ENCODE results near the gene ATP6V1B1. TPM values are rescaled to one million over a fixed set of nuclear protein-coding genes. Genes with fewer than 3 reads are reported as not detected.
A peak's percentile ranks its signal among the peaks of the same experiment; 100 is the strongest.
"Not testable (repeated sequence)": the region's sequence is repeated elsewhere in the genome, so short reads cannot be mapped to it uniquely, and the experiment has no call there.

ATP6V1B1 gene
- polyA plus RNA-seq, 1 donor: 1.3 TPM

DNA sequence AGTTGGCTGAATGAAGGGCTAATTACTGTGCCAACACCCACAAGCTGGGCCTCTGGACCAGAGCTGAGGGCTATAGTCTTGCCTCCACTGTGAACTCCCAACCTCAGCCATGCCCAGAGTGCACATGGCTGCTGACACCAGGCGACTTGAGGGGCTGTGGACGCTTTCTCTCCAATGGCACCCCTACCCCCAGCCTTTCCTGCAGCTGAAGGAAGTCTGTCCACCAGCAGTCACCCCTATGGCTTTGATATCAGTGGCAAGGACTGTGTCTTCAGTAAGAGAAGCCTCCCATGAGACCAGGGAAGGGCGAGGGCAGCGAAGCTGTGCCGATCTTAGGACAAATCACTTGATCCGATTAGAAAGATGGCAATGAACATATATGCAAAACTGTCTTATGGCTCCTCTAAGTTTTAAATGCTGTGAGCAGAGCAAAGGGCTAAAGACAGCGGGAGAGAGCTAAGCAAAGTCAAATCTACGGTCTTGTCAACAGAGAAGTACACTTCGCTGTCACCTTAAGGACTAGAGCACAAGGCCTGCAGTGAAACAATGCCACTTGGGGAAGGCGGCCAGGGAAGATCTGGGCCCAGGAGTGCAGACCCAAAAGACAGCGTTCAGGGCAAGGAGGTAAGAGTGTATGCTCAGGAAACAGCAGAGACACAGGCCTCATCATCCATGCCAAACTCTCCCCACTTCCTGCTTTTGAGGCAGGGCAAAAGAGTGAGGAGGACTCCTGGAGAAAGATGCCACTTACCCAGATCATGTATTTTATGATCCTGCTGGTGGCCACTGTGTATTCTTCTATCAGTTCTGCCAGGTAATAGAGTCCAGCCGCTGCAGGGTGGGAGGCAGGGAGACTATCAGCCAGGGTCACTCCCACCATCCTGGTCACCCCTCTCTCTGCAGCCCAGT is 57.5 kb downstream of the ATP6V1B1 start:
- DNase-seq: no peak

DNA sequence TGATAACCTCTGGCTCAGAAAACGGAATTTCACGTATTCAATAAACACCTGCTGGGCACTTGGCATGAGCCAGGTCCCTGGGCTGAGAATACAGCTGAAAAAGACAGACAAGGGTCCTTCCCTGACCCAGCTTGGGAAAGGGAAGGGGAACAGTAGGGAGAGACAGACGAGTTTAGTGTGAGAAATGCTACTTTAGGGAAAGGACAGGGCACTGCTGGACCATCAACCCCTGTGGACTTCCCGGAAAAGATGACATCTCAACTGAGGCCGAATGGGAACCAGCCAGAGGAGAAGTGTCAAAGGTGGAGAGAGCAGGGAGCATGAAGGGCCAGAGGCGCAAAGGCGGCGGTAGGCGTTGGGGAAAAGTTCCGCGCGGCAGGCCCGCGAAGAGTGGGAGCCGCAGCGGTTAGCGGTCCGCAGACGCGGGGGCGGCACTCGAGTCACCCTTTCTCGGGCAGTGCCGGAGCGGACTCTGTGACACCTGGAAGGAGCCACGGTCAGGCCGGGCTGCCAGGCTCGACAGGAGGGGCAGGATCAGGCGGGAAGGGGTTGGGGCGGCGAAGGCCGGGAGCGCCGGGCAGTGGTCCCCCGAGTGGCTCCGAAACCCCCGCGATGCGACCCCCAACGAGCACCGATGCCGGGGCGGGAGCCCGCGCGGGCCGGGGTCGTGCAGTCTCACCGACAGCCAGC is 58.5 kb downstream of the ATP6V1B1 start:
- no peak for DNase-seq

DNA sequence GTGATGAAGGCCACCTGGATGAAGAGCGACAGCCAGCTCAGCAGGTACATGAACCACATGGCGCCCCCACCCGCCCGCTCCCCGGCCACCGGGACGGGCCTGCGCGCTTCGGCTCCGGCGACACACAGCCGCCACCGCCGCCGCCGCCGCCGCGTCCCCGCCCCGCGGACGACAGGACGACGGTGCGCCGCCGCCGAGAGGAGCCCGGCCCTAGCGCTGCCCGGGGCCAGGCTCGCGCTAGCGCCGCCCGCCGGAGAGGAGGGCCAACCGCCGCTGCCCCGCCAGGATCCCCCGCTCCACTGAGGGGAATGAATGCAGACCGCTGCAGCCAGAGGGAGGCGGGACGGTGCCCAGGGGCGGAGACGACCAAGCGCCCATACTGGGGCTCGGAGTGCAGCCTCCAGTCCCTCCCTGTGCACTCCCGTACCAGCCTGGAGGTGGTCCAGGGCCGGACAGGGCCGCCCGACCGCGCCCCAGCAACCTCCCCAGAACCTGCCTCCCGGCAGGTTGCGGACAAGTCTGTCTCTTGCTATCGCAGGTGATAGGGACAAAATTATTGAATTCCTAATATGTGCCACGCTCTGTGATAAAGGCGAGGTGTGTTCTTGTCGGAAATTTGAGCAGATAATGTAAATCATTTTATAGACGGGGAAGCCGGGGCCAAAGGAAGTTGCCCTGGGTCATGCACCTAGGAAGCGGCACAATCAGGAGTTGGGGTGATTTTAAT is 59.2 kb downstream of the ATP6V1B1 start, which contains the start of gene TEX261:
TSS of gene TEX261 (minus strand) at position 175 of the 727 bp plus-strand sequence. CDS start at position 59, 116 bp downstream.
- peak; percentile 86 for DNase-seq

DNA sequence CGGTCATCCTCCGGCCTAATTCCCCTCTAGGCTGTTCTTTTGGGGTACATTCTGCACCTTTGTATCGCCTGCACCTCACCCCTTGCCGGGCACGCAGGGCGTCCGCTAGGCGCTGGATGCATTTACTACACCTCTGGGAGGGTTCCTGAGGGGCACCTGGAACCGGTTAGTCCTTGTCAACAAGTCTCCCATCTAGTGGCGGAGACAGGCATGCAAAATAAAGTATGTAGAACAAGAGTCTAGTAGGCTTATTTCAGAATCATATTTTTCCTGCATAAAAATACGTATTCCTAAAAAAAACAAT is 59.7 kb downstream of the ATP6V1B1 start:
- no peak for DNase-seq

DNA sequence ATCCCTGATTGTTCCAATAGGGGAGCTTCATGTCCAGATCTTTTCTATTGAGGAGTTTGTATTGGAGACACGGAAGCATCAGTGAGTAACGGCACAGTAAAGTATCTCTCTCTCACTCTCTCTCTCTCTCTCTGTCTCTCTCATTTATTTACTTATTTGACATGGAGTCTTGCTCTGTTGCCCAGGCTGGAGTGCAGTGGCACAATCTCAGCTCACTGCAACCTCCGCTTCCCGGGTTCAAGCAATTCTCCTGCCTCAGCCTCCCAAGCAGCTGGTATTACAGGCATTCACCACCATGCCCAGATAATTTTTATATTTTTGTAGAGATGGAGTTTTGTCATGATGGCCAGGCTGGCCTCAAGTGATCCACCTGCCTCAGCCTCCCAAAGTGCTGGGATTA is 63.2 kb downstream of the ATP6V1B1 start:
- DNase-seq: not testable (repeated sequence)

DNA sequence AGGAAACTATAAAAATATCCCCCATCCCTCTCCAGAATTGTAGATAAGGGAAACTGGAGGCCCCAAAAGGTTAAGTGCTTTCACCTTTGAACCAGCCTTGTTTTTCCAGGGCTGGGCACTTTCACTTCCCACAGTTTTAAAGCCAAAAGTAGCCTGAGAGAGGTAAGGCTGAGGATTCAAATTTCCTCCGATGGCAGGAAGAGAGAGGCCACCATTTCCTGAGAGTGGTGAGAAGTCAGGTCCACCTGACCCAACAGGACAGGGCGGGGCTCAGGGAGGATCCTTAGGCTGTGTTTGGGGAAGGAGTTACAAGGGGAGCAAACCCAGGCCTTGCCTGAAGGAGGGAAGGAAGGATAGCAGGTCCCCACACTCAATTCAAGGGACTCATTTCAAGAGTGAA is 63.7 kb downstream of the ATP6V1B1 start:
- no peak for DNase-seq

DNA sequence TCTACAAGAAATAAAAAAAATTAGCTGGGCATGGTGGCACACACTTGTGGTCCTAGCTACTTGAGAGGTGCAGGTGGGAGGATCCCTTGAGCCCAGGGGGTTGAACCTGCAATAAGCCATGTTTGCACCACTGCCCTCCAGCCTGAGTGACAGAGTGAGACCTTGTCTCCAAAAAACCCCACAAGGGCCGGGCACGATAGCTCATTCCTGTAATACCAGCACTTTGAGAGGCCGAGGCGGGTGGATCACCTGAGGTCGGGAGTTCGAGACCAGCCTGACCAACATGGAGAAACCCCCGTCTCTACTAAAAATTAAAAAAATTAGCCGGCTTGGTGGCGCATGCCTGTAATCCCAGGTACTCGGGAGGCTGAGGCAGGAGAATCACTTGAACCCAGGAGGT is 64.2 kb downstream of the ATP6V1B1 start:
- not testable (repeated sequence) for DNase-seq

DNA sequence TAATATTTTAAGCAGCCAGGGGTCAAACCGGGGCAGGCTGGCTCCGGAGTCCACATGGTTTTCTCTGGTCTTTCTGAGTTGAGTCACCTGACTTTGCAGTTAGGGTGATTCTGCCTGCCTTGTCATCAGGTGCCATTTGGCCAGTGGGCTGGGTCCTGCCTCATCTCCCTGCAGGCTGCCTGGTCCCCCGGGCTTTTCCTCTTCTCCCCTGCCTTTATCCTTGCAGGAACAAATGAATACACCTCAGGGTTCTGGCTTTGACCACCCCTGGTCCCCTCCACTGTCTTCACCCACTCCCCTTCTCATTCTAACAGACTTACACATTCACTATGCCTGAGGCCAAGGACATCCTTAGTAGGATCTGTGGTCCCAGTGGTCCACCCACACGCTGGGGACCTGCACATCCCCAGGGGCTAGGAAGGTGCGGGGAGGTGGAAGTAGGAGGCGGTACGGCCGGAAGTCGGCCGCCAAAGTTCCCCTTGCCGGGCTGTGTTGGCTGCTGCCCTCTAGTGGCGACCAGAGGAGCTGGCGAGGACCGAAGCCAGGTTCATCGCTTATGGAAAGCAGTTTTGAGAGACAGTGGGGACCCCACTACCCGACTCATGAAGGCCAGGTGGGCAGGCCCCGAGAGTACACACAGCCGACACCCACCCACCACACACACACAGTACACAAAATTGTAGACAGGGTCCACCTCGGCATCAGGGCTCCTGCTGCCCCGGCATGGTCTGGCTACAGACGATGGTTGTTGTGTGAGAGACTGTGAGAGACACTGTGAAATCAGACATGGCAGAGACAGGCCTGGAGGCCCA is 65.3 kb downstream of the ATP6V1B1 start:
- peak; percentile 32 for DNase-seq

DNA sequence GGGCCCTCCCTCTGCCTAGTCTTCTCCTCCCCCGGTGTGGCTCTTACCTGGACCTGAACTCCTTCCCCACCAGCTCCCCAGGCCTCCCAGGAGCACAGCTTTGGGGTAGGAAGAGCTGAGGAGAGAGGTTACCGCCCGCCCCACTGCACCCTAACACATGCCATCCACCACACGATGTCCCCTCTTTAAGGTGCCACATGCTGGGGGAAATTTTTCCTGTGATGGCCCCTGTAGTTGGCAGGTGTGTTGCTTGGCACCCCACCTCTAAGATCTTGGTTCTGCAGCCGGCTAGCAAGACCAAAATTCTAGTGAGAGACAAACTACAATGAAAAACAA is 65.9 kb downstream of the ATP6V1B1 start:
- DNase-seq: no peak

DNA sequence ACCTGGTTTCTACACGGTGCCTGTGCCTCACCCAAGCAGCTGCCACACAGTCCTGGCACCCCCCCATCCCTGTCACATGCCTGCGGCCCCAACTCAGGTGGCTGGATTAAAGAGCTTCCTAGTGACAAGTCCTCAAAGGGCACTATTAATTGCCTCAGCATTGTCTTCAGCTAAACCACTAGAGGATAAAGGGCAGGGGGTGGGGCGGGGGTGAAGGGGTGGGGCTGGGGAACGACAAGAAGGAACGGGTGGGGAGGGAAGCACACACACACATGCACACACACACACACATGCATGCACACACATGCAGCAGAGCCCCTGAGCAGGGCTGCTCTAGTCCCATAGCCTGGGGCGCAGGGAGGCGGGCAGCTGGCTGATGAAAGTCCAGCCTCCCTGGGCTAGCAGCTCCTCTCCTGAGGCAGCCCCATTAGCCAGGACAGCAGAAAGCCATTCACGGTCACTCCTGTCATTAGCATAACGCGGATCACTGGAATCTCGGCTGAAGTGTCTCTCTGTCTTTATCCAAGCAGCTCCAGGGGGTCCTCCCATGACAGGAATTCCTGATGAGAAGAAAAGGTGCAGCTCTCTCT is 66.4 kb downstream of the ATP6V1B1 start:
- no peak for DNase-seq

DNA sequence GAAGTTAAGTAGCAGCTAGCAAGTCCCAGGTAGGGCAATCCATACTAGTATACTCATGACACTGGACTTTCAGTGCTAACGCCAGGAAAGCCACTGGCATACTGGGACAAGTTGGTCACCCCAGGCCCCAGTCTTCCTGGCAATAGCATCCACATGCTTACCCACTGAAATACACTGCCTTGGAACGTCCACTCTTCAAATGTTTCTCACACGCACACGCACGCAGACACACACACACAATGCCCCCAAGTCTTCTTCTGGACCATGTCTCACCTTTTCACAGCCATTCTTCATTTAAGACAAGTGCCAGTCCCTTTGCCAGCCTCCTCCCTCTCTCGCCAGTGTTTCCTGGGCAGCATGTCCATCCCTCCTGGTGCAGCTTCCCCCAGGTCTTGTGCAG is 67.7 kb downstream of the ATP6V1B1 start:
- DNase-seq: no peak

DNA sequence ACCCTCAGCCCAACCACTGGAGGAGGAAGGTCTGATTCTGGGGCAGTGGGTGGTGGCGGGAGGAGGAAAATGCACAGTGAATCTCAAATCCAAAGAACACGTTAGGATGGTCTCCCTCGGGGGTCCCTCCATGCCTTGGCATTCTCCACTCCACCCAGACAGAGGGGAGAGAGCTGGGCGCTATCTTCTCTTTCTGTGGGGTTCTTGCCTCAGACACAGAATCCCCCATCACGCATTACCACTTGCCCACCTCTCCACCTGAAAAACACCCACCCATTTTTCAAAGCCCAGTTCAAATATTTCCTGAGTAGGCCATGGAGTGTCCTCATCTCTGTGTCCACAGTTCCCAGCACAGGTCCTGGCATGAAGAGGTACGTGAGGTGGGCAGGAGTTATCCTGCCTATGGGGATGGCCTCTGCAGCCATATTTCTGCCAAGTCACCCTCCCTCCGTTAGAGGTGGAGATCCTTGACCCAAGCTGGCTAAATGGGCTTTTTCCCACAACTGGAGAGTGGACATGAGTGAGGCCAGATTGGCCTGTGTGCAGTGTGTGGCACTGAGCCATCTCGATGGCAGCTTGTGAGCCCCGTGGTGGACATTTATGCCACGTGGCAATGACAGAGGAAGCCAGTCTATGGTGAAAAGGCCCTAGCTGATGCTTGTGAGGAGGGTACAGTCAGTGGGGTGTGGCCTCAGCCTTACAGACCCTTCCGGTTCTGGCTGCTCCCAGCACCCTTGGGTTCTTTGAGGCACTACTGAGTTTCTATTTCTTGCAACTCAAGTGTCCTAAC is 68.5 kb downstream of the ATP6V1B1 start:
- DNase-seq: no peak

DNA sequence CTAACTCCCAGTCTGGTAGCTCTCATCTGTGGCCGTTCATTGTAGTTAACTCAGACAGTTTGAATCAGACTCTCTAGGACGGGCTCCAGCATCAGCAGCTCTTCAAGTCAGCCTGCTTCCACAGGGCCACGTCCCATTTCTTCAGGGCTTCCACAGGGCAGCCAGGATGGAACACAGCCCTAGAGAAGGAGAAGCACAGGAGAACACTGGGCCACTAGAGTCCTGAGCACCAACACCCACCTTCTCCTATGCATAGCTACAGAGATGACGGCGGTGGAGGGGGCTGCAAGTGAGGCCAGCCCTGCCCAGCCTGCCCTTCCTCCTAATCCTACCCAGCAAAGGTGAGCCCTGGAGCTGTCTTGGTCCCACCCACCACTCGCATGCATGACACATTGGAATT is 69.2 kb downstream of the ATP6V1B1 start:
- DNase-seq: no peak

DNA sequence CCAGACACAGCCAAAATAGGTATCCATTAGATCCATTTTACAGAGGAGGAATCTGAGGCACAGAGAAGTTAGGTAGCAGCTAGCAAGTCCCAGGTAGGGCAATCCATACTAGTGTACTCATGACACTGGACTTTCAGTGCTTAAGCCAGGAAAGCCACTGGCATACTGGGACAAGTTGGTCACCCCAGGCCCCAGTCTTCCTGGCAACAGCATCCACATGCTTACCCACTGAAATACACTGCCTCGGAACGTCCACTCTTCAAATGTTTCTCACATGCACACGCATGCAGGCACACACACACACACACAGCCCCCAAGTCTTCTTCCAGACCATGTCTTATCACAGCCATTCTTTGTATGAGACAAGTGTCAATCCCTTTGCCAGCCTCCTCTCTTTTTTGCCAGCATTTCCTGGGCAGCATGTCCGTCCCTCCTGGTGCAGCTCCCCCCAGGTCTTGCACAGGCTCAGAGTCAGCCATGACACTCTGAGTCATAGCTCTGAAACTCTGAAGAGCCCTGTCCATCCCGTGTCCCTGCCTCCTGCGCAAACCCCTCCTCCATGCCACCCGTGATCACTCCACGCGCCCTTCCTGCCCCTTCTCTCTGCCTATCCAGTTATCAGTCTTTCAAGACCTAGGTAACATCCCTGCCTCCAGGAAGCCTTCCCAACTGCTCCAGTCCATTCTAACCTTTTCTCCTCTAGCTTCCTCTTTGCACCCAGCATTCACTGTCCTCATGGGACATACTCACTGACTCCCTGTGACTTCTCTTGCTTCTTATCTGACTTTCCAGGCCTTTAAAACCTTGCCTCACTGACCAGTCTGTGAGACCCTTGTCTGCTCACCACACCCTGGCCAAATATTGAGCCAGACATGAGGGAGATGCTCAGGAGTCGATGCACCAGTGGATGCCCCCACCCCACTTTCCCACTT is 69.8 kb downstream of the ATP6V1B1 start:
- no peak for DNase-seq

DNA sequence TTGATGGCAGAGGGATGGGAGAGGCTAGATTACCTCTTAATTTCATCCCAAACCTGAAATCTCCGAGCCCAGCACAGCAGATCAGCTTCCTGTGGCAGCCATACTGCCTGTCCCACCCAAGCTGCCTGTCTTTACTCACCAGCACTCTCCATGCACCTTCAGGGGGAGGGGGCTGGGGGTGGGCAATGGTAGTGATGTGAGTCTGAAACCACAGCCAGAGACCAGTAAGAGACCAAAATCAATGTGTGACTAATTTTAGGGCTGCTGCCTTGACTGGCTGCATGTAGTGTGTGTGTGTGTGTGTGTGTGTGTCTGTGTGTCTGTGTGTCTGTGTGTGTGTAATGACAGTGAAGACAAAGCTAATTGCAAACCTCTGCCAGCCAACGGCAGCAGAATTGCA is 70.6 kb downstream of the ATP6V1B1 start:
- no peak for DNase-seq

DNA sequence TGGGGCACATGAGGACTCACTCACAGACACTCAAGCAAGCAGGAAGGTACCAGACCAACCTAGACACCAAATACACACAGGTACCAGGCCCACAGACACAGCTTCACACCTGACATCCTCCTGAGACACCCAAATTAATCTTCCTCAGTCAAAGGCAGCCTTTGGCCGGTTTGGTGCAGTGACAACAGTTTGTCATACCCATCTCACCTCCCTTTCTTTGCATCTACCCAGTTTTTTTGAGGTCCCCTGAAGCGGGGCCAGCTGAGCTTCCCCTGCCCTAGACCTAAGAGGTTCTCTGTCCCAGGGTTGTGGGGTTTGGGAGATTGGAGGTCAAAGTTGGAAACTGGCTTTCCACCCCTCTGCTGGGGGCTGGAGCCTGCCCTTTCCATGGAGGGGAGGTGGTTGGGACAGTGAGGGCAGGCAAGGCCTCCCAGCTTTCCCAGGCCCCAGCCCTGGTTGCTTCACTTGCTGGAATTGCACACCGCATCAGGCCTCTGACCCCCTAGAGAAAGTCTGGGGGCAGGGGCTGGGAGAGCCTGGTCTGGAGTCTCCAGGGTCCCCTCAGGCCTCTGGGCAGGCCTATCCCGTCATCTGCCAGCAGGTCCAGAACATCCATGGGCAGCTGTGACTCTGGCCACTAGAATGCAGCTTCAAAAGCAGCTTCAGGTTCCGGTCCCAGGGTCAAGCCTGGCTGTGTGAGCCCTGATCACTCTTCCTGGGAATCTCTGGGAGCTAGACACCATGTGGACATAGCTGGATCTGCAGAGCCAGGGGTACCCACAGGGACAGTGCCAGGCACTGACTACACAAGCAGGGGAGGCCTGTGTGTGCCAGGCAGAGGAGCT is 71.5 kb downstream of the ATP6V1B1 start:
- DNase-seq: no peak

DNA sequence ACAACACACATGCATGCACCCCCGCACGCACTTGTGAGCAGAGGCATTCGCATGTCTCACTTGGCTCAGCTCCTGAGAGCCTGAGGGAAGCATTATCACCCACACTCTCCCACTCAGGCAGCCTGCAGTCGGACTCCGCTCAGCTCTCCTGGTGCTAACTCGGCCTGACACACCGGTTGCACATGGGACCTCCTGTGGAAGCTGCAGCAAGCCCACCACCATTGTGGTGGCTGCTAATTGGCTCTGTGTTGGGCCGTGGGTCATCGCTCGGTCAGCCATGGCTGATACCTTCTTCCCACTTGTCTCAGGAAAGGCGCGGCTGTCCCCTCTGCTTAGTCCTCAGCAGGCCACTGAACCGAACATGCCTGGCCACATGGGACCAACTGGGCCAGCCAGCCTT is 72.6 kb downstream of the ATP6V1B1 start:
- DNase-seq: no peak

DNA sequence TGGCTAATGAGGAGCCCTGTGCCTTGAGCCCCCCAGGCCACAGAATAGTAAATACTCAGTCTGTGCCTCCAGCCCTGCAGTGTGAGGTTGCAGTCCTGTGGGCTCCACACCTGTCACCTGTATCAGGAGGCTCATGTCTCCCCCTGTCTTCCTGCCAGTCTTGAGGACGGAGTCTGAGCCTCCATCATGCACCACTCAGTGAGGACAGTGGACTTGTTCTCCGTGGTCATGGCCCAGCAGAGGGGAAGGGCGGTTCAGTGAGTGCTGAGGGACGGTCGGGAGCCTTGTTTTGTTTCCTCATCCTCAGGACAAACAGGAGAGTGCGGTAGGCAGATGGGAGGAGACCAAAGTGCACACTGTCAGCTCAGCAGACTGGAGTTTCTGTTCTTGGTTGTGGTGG is 76.1 kb downstream of the ATP6V1B1 start:
- DNase-seq: not testable (repeated sequence)
